BLaER1 treated with 17β-estradiol and CSF1 and Interleukin-3, amounts not matched to agents 10 nM and 100 nM (cell line): ENCODE results near the gene SRSF8.

Source experiments
- H3K27ac ChIP-seq, 11 experiments: shearing (Covaris generic); formaldehyde crosslinking; 2 replicates each; pipeline ENCODE4 v1.8.1; 2022
- H3K27me3 ChIP-seq, 11 experiments: shearing (Covaris generic); formaldehyde crosslinking; 2 replicates each; pipeline ENCODE4 v1.8.1; 2022
- H3K36me3 ChIP-seq, 11 experiments: shearing (Covaris generic); formaldehyde crosslinking; 2 replicates each; pipeline ENCODE4 v1.8.1; 2022
- H3K4me1 ChIP-seq, 10 experiments: shearing (Covaris generic); formaldehyde crosslinking; 2 replicates each; pipeline ENCODE4 v1.8.1; 2022
- H3K4me2 ChIP-seq, 11 experiments: shearing (Covaris generic); formaldehyde crosslinking; 2 replicates each; pipeline ENCODE4 v1.8.1; 2022
- H3K4me3 ChIP-seq, 10 experiments: shearing (Covaris generic); formaldehyde crosslinking; 2 replicates each; pipeline ENCODE4 v1.8.1; 2022
- H3K9ac ChIP-seq, 11 experiments: shearing (Covaris generic); formaldehyde crosslinking; 2 replicates each; pipeline ENCODE4 v1.8.1; 2022
- H3K9me3 ChIP-seq, 11 experiments: shearing (Covaris generic); formaldehyde crosslinking; replicated peaks in 1 of 11; 2 replicates each; pipeline ENCODE4 v1.8.1; 2022
- H4K20me1 ChIP-seq, 11 experiments: shearing (Covaris generic); formaldehyde crosslinking; 2 replicates each; pipeline ENCODE4 v1.8.1; 2022
- Cebpa-rat ChIP-seq, 11 experiments: shearing (Covaris generic); IDR thresholded peaks; 2 replicates each; pipeline ENCODE4 v1.8.1; 2022

Gene SRSF8

DNA sequence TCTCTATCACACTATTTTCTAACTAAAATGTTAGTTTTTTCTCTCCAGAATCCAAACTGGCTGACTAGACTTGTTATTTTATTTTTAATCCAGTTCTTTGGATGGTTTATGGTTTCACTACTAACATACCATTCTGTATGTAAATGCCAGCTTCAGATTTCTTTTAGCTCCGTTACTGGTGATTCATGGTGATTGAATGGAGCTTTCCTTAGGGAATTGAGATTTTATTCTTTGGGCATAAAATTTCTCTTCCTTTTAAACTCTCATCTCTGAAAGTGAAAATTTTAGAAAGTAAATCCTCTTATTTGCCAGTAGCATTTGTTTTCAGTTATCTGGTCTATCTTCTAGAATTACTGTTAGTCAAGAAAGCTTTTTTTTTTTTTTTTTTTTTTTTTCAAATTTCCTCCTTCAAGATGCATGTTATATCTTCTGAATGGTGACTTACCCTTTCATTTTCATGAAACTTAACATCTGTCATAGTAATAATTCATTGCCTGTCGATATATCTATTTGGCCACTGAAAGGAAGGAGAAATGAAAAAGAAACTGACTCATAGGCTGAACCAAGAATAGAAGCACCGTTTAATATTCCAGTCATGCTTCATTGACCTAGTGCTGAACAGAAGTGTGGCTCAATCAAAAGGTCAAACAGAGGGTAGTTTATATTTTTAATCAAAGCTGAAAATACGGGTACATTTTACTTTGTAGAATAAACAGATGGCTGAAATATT lies 29.3 kb downstream of the SRSF8 start:
- peak overlapping the region in 4 of 10 experiments; percentile 2 to 41 (median 28); a peak in 6 of 20 replicates for H3K4me3 ChIP-seq
- TF ChIP-seq Cebpa-rat (IDR thresholded peaks at IDR 0.05): no peak
- H3K36me3 ChIP-seq: peaks cover 0 to 49% (median 0%) of the 10 kb centered on the region in 11 experiments; a peak in 5 of 22 replicates
- H4K20me1 ChIP-seq: peaks cover 0 to 21% (median 5%) of the 10 kb centered on the region in 11 experiments; a peak in 7 of 22 replicates
- peak overlapping the region in 8 of 11 experiments; percentile 69 to 86 (median 75); a peak in 16 of 22 replicates for H3K27ac ChIP-seq
- H3K27me3 ChIP-seq: peaks cover 0 to 36% (median 0%) of the 10 kb centered on the region in 11 experiments; a peak in 5 of 22 replicates
- H3K4me1 ChIP-seq: peaks cover 39 to 100% (median 96%) of the 10 kb centered on the region in 10 experiments
- H3K4me2 ChIP-seq: peak overlapping the region; percentile 62 to 100 (median 82)
- peak overlapping the region in 7 of 11 experiments; percentile 15 to 64 (median 49); a peak in 13 of 22 replicates for H3K9ac ChIP-seq
- peaks cover 0 to 6% (median 0%) of the 10 kb centered on the region in 11 experiments; a peak in 4 of 22 replicates for H3K9me3 ChIP-seq

DNA sequence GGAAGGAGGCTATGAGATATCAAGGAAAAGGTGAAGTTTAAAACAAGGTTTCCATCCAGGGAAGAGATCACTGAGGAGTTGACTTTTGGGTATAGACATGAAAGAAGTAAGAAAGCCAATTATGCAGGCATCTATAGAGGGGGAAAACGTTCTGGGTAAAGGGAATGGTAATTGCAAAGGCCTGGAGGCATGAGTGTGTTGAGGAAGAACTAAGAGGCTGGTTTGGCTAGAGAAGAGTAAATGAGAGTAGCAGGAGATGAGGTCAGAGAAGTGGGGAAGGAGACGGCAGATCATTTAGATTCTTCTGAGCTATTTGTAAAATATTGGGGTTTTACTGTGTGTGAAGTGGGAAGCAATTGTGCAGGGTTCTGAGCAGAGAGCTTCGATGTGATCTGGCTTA lies 30.5 kb downstream of the SRSF8 start:
- H3K4me3 ChIP-seq: no peak overlapping the region

DNA sequence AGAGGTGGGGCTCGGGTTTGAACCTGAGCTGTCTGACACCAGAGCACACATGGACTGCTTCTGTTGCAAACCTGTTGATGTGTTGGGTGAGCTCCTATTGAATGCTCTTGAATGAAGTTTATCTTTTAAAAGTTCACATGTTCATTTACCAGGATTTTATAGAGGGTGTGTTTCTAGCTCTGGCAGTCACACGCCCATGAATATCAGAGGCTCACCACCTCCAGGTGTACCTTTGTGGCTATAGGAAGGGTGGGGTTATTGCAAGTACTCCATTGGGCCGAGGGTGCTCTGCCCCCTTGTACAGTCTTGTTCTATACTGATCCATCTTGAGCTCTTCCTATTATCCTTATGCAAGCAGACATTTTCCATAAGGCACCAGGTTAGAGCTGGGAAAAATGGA lies 32.1 kb downstream of the SRSF8 start:
- H3K4me2 ChIP-seq: peak overlapping the region in 7 of 11 experiments; percentile 36 to 100 (median 83); a peak in 13 of 22 replicates
- no peaks in the 10 kb centered on the region; a peak in 2 of 22 replicates for H4K20me1 ChIP-seq
- H3K27ac ChIP-seq: no peak overlapping the region
- H3K36me3 ChIP-seq: peaks cover 0 to 77% (median 3%) of the 10 kb centered on the region in 11 experiments; a peak in 12 of 22 replicates
- peaks cover 30 to 97% (median 82%) of the 10 kb centered on the region in 10 experiments for H3K4me1 ChIP-seq
- H3K9ac ChIP-seq: no peak overlapping the region
- H3K27me3 ChIP-seq: peaks cover 0 to 19% (median 0%) of the 10 kb centered on the region in 11 experiments; a peak in 3 of 22 replicates
- peaks cover 0 to 6% (median 0%) of the 10 kb centered on the region in 11 experiments; a peak in 4 of 22 replicates for H3K9me3 ChIP-seq
- no peak overlapping the region for H3K4me3 ChIP-seq
- TF ChIP-seq Cebpa-rat (IDR thresholded peaks at IDR 0.05): no peak

More for the DNA sequence above, 30.5 kb downstream of the SRSF8 start:
- H3K9me3 ChIP-seq: peaks cover 0 to 6% (median 0%) of the 10 kb centered on the region in 11 experiments; a peak in 4 of 22 replicates
- H4K20me1 ChIP-seq: peaks cover 0 to 15% (median 3%) of the 10 kb centered on the region in 11 experiments; a peak in 6 of 22 replicates
- H3K4me2 ChIP-seq: peak overlapping the region; percentile 62 to 100 (median 82); a peak in 20 of 22 replicates
- peak overlapping the region in 8 of 11 experiments; percentile 69 to 86 (median 75); a peak in 15 of 22 replicates for H3K27ac ChIP-seq
- peak overlapping the region in 1 of 11 experiments; percentile 51; a peak in 2 of 22 replicates for H3K9ac ChIP-seq
- peaks cover 0 to 24% (median 0%) of the 10 kb centered on the region in 11 experiments; a peak in 4 of 22 replicates for H3K27me3 ChIP-seq
- no peak for TF ChIP-seq Cebpa-rat (IDR thresholded peaks at IDR 0.05)
- peaks cover 0 to 61% (median 3%) of the 10 kb centered on the region in 11 experiments; a peak in 11 of 22 replicates for H3K36me3 ChIP-seq
- H3K4me1 ChIP-seq: peaks cover 37 to 99% (median 86%) of the 10 kb centered on the region in 10 experiments

DNA sequence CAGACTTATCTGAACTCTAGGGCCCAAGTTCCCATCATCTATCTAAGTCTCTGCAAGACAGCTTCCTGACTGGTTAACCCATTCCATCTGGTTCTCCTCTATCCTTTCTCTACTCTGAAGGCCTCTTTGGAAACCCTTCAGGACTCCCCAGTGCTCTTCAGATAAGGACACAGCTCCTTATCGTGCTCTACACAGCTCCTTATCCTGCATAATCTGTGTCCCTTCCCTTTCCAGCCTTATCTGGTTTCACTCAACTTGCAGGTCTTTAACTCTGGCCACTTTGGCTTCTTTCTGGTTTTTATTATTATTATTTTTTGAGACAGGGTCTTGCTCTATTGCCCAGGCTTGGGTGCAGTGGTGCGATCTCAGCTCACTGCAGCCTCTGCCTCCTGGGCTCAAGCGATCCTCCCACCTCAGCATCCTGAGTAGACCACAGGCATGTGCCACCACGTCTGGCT lies 33.5 kb downstream of the SRSF8 start:
- no peak for TF ChIP-seq Cebpa-rat (IDR thresholded peaks at IDR 0.05)

DNA sequence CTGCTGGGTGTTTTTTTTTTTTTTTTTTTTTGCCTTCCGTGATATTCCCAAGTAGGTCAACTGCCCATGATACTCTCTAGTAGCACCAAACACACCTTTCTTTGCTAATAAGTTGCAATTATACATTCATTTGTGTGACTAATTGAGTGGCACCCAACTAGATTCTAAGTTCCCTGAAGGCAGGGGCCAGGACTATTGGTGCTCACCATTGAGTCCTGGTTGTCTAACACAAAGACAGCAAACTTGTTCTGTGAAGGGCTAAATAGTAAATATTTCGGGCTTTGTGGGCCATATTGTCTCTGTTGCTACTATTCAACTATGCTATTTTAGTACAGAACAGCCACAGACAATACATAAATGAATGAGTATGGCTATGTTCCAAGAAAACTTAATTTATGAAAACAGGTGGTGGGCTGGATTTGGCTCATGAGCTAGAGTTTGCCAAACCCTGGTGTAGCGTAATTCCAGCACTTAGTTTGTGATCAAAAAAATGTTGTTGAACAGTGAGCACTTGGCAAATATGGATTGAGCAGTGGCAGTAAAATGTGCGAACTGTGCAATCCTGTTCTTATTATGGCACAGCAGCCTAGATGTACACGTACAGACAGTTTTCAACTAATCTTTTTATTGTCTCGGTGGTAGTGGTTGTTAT lies 34.3 kb downstream of the SRSF8 start:
- Histone ChIP-seq H3K27ac (no peak overlapping the region), H3K9me3 (peaks cover 0 to 6% (median 0%) of the 10 kb centered on the region in 11 experiments; a peak in 4 of 22 replicates), H3K4me2 (peak overlapping the region in 6 of 11 experiments; percentile 36 to 100 (median 72); a peak in 9 of 22 replicates), H3K27me3 (peaks cover 0 to 19% (median 0%) of the 10 kb centered on the region in 11 experiments; a peak in 3 of 22 replicates), H3K4me3 (no peak overlapping the region), H3K9ac (no peak overlapping the region), H3K36me3 (peaks cover 0 to 83% (median 3%) of the 10 kb centered on the region in 11 experiments; a peak in 12 of 22 replicates), H3K4me1 (peaks cover 23 to 97% (median 74%) of the 10 kb centered on the region in 10 experiments), H4K20me1 (peaks cover 0 to 4% (median 0%) of the 10 kb centered on the region in 11 experiments; a peak in 2 of 22 replicates)
- TF ChIP-seq Cebpa-rat (IDR thresholded peaks at IDR 0.05): no peak

More for the DNA sequence above, 33.5 kb downstream of the SRSF8 start:
- Histone ChIP-seq H3K4me3 (no peak overlapping the region), H3K4me1 (peaks cover 30 to 97% (median 79%) of the 10 kb centered on the region in 10 experiments), H3K27me3 (peaks cover 0 to 19% (median 0%) of the 10 kb centered on the region in 11 experiments; a peak in 3 of 22 replicates), H3K27ac (no peak overlapping the region), H3K9ac (no peak overlapping the region), H4K20me1 (no peaks in the 10 kb centered on the region; a peak in 2 of 22 replicates), H3K36me3 (peaks cover 0 to 81% (median 3%) of the 10 kb centered on the region in 11 experiments; a peak in 12 of 22 replicates), H3K9me3 (peaks cover 0 to 6% (median 0%) of the 10 kb centered on the region in 11 experiments; a peak in 4 of 22 replicates), H3K4me2 (peak overlapping the region in 8 of 11 experiments; percentile 24 to 100 (median 72); a peak in 13 of 22 replicates)

DNA sequence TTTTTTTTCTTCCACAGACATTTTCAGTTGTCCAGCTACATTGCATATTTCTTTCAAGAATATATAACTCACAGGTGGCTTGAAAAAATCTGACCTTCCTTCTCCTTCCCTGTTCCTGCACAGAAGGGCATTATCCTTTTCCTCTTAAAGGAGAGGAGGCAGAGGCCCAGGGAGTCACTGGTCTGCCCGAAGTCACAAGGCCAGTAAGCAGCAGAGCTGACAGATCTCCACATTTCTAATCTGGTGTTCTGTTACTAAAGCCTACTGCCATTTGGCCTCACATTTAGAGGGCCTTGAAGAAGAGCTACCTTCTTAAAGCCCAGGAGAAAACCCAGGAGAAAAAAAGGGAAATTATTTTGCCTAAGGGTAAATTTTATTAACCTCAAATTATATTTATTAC lies 35.2 kb downstream of the SRSF8 start:
- no peak for TF ChIP-seq Cebpa-rat (IDR thresholded peaks at IDR 0.05)
- peaks cover 13 to 97% (median 75%) of the 10 kb centered on the region in 10 experiments for H3K4me1 ChIP-seq
- H3K4me3 ChIP-seq: no peak overlapping the region
- H4K20me1 ChIP-seq: peaks cover 0 to 14% (median 0%) of the 10 kb centered on the region in 11 experiments; a peak in 3 of 22 replicates
- H3K9ac ChIP-seq: no peak overlapping the region
- H3K36me3 ChIP-seq: peaks cover 0 to 85% (median 3%) of the 10 kb centered on the region in 11 experiments; a peak in 12 of 22 replicates
- H3K9me3 ChIP-seq: peaks cover 0 to 6% (median 0%) of the 10 kb centered on the region in 11 experiments; a peak in 4 of 22 replicates
- no peak overlapping the region for H3K27ac ChIP-seq
- H3K27me3 ChIP-seq: peaks cover 0 to 19% (median 0%) of the 10 kb centered on the region in 11 experiments; a peak in 3 of 22 replicates
- H3K4me2 ChIP-seq: peak overlapping the region in 1 of 11 experiments; percentile 19; a peak in 2 of 22 replicates

DNA sequence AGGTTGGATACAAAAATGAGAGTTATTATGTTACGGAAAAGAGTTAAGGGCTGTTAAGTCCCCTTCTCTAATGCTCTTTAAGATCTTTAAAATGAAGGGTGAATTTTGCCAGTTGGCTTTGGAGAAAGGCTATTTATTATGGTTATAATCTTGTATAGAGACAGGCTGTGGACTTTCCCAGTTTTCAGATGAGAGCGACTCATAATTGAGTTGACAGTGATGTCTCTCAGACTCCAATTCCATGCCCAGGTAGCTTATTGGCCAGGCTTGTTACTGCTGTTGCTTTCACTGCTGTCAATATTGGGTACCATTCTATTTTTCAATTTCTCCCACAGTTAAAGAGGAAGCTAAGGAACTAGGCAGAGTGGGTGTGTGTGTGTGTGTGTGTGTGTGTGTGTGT lies 36.0 kb downstream of the SRSF8 start:
- Histone ChIP-seq H3K4me2 (peak overlapping the region in 7 of 11 experiments; percentile 1 to 26 (median 18); a peak in 7 of 22 replicates), H3K36me3 (peaks cover 0 to 82% (median 3%) of the 10 kb centered on the region in 11 experiments; a peak in 12 of 22 replicates), H3K9ac (no peak overlapping the region), H4K20me1 (peaks cover 0 to 22% (median 0%) of the 10 kb centered on the region in 11 experiments; a peak in 4 of 22 replicates), H3K4me3 (no peak overlapping the region), H3K4me1 (peaks cover 11 to 97% (median 75%) of the 10 kb centered on the region in 10 experiments), H3K27ac (no peak overlapping the region), H3K9me3 (peaks cover 0 to 6% (median 0%) of the 10 kb centered on the region in 11 experiments; a peak in 4 of 22 replicates), H3K27me3 (peaks cover 0 to 13% (median 0%) of the 10 kb centered on the region in 11 experiments; a peak in 2 of 22 replicates)
- TF ChIP-seq Cebpa-rat (IDR thresholded peaks at IDR 0.05): no peak
